ENCODE data around the gene REPIN1. TPM values are rescaled to one million over a fixed set of nuclear protein-coding genes. Genes with fewer than 3 reads are reported as not detected.
A peak's percentile ranks its signal among the peaks of the same experiment; 100 is the strongest.

REPIN1 gene
- total and polyA plus RNA-seq, 4 donors, result 17.1 to 118 (median 55.1) TPM

- 82% methylated on average over 5 of the region's 5 CpGs for WGBS
- Histone ChIP-seq H3K4me1 (ENCODE audit: control insufficient read depth in 4 of 4, insufficient read depth in 4 of 4, low read length in 3 of 4) (peaks cover 18 to 67% (median 52%) of the 10 kb centered on the region in 4 donors), H3K36me3 (ENCODE audit: control insufficient read depth in 4 of 4, insufficient read depth in 3 of 4, low read depth in 1 of 4, low read length in 3 of 4) (peaks cover 6 to 21% (median 17%) of the 10 kb centered on the region in 4 donors), H3K9ac (ENCODE audit: low read depth in 1 of 2, low read length in 2 of 2) (no peak overlapping the region), H3K9me3 (ENCODE audit: control insufficient read depth in 4 of 4, low read length in 3 of 4) (no peaks in the 10 kb centered on the region), H3K27ac (ENCODE audit: low read depth in 1 of 2, low read length in 2 of 2) (no peak overlapping the region), H3K4me3 (ENCODE audit: low read depth in 1 of 3, low read length in 3 of 3) (no peak overlapping the region), H3K27me3 (ENCODE audit: control insufficient read depth in 4 of 4, insufficient read depth in 4 of 4, low read length in 3 of 4) (no peaks in the 10 kb centered on the region)
- no peak for TF ChIP-seq RXRA (IDR thresholded peaks at IDR 0.05)
- TF ChIP-seq CTCF (IDR thresholded peaks at IDR 0.05; ENCODE audit: low read depth, low read length, missing input control), result no peak
- no peak for TF ChIP-seq YY1 (IDR thresholded peaks at IDR 0.05)
- no peak for TF ChIP-seq SP1 (IDR thresholded peaks at IDR 0.05)
- no peak for TF ChIP-seq ATF3 (IDR thresholded peaks at IDR 0.05)
- no peak for TF ChIP-seq MAX (IDR thresholded peaks at IDR 0.05)
- no peak for TF ChIP-seq REST (IDR thresholded peaks at IDR 0.05)
- no peak for TF ChIP-seq FOXA2 (IDR thresholded peaks at IDR 0.05)
- TF ChIP-seq GABPA (IDR thresholded peaks at IDR 0.05 in 1 of 2, conservative IDR thresholded peaks at IDR 0.05 in 1 of 2), result no peak
- TF ChIP-seq NR2F2 (IDR thresholded peaks at IDR 0.05), result no peak
- no peak for TF ChIP-seq HNF4A (conservative IDR thresholded peaks at IDR 0.05)
- TF ChIP-seq RAD21 (IDR thresholded peaks at IDR 0.05), result no peak
- no peak for TF ChIP-seq FOXA1 (IDR thresholded peaks at IDR 0.05)
- no peak for DNase-seq (ENCODE audit: low spot score)
These were observed 5.8 kb downstream of the REPIN1 start for GRCh38 chr7:150374472-150374871.

DNA sequence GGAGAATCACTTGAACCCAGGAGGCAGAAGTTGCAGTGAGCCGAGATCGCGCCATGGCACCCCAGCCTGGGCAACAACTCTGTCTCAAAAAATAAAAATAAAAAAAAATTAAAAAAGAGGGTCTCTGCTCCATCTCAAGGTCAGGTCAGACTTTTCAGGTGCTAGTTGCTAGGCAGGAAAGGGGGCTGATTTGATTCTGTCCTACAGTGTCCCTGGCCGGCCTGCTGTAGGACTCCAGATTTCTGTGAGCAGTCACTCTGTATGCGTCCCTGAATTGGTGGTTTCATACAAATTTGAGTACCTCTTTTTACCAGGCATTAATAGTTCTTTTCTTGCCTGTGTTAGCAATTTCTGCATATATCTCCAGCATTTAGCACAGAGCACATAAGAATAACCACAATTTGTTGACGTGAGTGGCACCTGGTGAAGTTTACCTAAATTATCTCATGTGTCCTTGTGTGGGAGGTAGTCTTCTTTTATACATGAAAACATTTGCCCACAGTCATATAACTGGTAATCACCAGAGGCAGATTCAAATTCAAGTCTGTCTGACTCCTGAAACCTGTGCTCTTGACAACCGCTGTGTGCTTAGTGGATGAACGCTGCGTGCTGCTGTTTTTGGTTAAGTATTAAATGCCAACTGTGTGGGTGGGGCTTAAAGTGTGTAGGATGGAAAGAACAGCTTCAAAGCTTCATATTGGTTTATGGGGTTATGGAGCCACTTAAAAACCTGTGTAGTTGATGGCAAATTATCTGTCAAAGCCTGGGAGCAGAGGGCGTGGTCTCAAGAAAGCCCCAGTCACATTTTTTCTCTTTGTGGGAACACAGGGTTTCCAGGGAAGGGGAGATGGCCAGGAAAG, 7.3 kb downstream of the REPIN1 start:
- 67% methylated on average over 10 of the region's 10 CpGs for WGBS
- peak overlapping the region; percentile 35 to 49 for H3K27ac ChIP-seq (ENCODE audit: low read depth in 1 of 2, low read length in 2 of 2)
- H3K36me3 ChIP-seq (ENCODE audit: control insufficient read depth in 4 of 4, insufficient read depth in 3 of 4, low read depth in 1 of 4, low read length in 3 of 4), result peaks cover 6 to 20% (median 15%) of the 10 kb centered on the region in 4 donors
- no peaks in the 10 kb centered on the region for H3K27me3 ChIP-seq (ENCODE audit: control insufficient read depth in 4 of 4, insufficient read depth in 4 of 4, low read length in 3 of 4)
- DNase-seq (ENCODE audit: low spot score), result no peak
- H3K4me3 ChIP-seq (ENCODE audit: low read depth in 1 of 3, low read length in 3 of 3), result no peak overlapping the region
- no peaks in the 10 kb centered on the region for H3K9me3 ChIP-seq (ENCODE audit: control insufficient read depth in 4 of 4, low read length in 3 of 4)
- H3K4me1 ChIP-seq (ENCODE audit: control insufficient read depth in 4 of 4, insufficient read depth in 4 of 4, low read length in 3 of 4), result peaks cover 21 to 63% (median 48%) of the 10 kb centered on the region in 4 donors
- H3K9ac ChIP-seq (ENCODE audit: low read depth in 1 of 2, low read length in 2 of 2), result peak overlapping the region in 1 of 2 donors; percentile 6
- TF ChIP-seq ZBTB33 (IDR thresholded peaks at IDR 0.05) (no peak), ATF3 (IDR thresholded peaks at IDR 0.05) (no peak), JUND (IDR thresholded peaks at IDR 0.05) (no peak), CTCF (IDR thresholded peaks at IDR 0.05; ENCODE audit: low read depth, low read length, missing input control) (no peak), RAD21 (IDR thresholded peaks at IDR 0.05) (no peak), HNF4G (IDR thresholded peaks at IDR 0.05) (no peak), REST (IDR thresholded peaks at IDR 0.05) (peak; percentile 23), HNF4A (conservative IDR thresholded peaks at IDR 0.05) (no peak)
